Lower lobe of right lung (tissue), 2 donors: Measurements from ENCODE around the gene TULP1. TPM values are rescaled to one million over a fixed set of nuclear protein-coding genes. Genes with fewer than 3 reads are reported as not detected.

Source experiments
- ATAC-seq, 2 donors: fragments of 200-7000 bp; cut with Tn5 transposase; one replicate each; pipeline ENCODE4 v1.9.1; 2020 to 2022; ENCODE audit warnings: mild to moderate bottlenecking in 2 of 2, moderate library complexity in 2 of 2
- DNase-seq: peaks from one replicate; pipeline ENCODE4 v3.0.0-alpha.2; 2020
- H3K27ac ChIP-seq: fragments of 200-600 bp; one replicate; pipeline ENCODE4 v1.8.0; 2022
- H3K27me3 ChIP-seq: fragments of 200-600 bp; one replicate; pipeline ENCODE4 v1.8.0; 2022; ENCODE audit warnings: low read depth
- H3K36me3 ChIP-seq: fragments of 200-600 bp; one replicate; pipeline ENCODE4 v1.8.0; 2022; ENCODE audit warnings: mild to moderate bottlenecking
- H3K4me1 ChIP-seq: fragments of 200-600 bp; one replicate; pipeline ENCODE4 v1.8.0; 2022
- H3K4me3 ChIP-seq: fragments of 200-600 bp; one replicate; pipeline ENCODE4 v1.8.0; 2022; ENCODE audit warnings: mild to moderate bottlenecking
- H3K9me3 ChIP-seq: fragments of 200-600 bp; one replicate; pipeline ENCODE4 v1.8.0; 2022
- CTCF ChIP-seq: fragments of 200-600 bp; IDR thresholded peaks from one replicate; pipeline ENCODE4 v1.8.0; 2022; ENCODE audit warnings: antibody characterized with exemption, mild to moderate bottlenecking
- intact Hi-C: fragments of 100-400 bp; cut with DNase I; formaldehyde crosslinking; loops from one replicate; pipeline ENCODE4 v1.11.0; 2022
- total RNA-seq: library from RNA; stranded (reverse); fragmentation: NEBNext Ultra II Directional; extraction: Animal tissue kit (Norgen Biotek cat#: 25700); gene quantifications from one replicate; pipeline ENCODE4 v1.2.1, GENCODE V29; 2021
- donor health status: DM: no; HTN: yes; CAD: no; lungs with severe emphysema.

Gene TULP1
- total RNA-seq, 1 donor from 2014 or later = not detected

GRCh38 chr6:35512006-35512405, 690 bp downstream of the TULP1 start:
- H3K36me3 ChIP-seq = no peaks in the 10 kb centered on the region
- peaks cover 30% of the 10 kb centered on the region for H3K27me3 ChIP-seq
- H3K4me1 ChIP-seq = no peaks in the 10 kb centered on the region
- no peaks in the 10 kb centered on the region for H3K9me3 ChIP-seq
- DNase-seq = no peak
- intact Hi-C loops = no loop called here
- TF ChIP-seq CTCF = no peak
- H3K27ac ChIP-seq = no peak overlapping the region
- H3K4me3 ChIP-seq = no peak overlapping the region
- ATAC-seq = no peak

- peak in 1 of 2 donors; percentile 23 for ATAC-seq
- intact Hi-C loops = no loop called here
- peaks cover 30% of the 10 kb centered on the region for H3K27me3 ChIP-seq
Measured at GRCh38 chr6:35511562-35511941, 1.1 kb downstream of the TULP1 start.

GRCh38 chr6:35510916-35511561, 1.7 kb downstream of the TULP1 start:
- Histone ChIP-seq H3K27ac (no peak overlapping the region), H3K4me3 (no peak overlapping the region), H3K9me3 (no peaks in the 10 kb centered on the region), H3K27me3 (peaks cover 32% of the 10 kb centered on the region), H3K36me3 (no peaks in the 10 kb centered on the region), H3K4me1 (no peaks in the 10 kb centered on the region)
- ATAC-seq = no peak
- no peak for TF ChIP-seq CTCF
- DNase-seq = no peak
- intact Hi-C loops = no loop called here

More at GRCh38 chr6:35511562-35511941, 1.1 kb downstream of the TULP1 start:
- no peak overlapping the region for H3K4me3 ChIP-seq
- no peaks in the 10 kb centered on the region for H3K9me3 ChIP-seq
- DNase-seq = no peak
- no peaks in the 10 kb centered on the region for H3K4me1 ChIP-seq
- no peak for TF ChIP-seq CTCF
- no peaks in the 10 kb centered on the region for H3K36me3 ChIP-seq
- H3K27ac ChIP-seq = no peak overlapping the region

GRCh38 chr6:35508542-35508941, 4.2 kb downstream of the TULP1 start:
- Histone ChIP-seq H3K9me3 (no peaks in the 10 kb centered on the region), H3K27ac (no peak overlapping the region), H3K36me3 (no peaks in the 10 kb centered on the region), H3K4me1 (no peaks in the 10 kb centered on the region), H3K27me3 (peaks cover 46% of the 10 kb centered on the region), H3K4me3 (no peak overlapping the region)
- ATAC-seq (no peak), DNase-seq (no peak)
- intact Hi-C loops = no loop called here
- no peak for TF ChIP-seq CTCF

- peaks cover 49% of the 10 kb centered on the region for H3K27me3 ChIP-seq
- TF ChIP-seq CTCF = no peak
Measured at GRCh38 chr6:35508027-35508426, 4.7 kb downstream of the TULP1 start.

More at GRCh38 chr6:35508027-35508426, 4.7 kb downstream of the TULP1 start:
- no peaks in the 10 kb centered on the region for H3K36me3 ChIP-seq
- intact Hi-C loops = no loop called here
- H3K9me3 ChIP-seq = no peaks in the 10 kb centered on the region
- H3K27ac ChIP-seq = no peak overlapping the region
- ATAC-seq (peak; percentile 65 to 70), DNase-seq (no peak)
- H3K4me1 ChIP-seq = no peaks in the 10 kb centered on the region
- no peak overlapping the region for H3K4me3 ChIP-seq
